Pancreas (tissue), 10 donors: Measurements from ENCODE around the gene AQP4. TPM values are rescaled to one million over a fixed set of nuclear protein-coding genes. Genes with fewer than 3 reads are reported as not detected.
A peak's percentile ranks its signal among the peaks of the same experiment; 100 is the strongest.

Experiments used
- ATAC-seq, 4 donors: fragments of 200-7000 bp; cut with Tn5 transposase; one replicate each; pipeline versions ENCODE4 v1.8.0 to v1.9.1; 2020; ENCODE audit warnings: mild to moderate bottlenecking in 4 of 4, moderate library complexity in 4 of 4
- DNase-seq, 6 donors: peaks; one replicate each; pipeline ENCODE4 v3.0.0-alpha.2; 2020
- FAIRE-seq: peaks from 2 replicates; lab custom pipeline; 2012; peaks lifted over from hg19 to GRCh38; lab: Jason Lieb, UNC
- H3K27ac ChIP-seq, 4 donors: fragments of 200-600 bp; sonication (generic); 1 replicate in 3 of 4; 2 replicates in 1 of 4; pipeline versions ENCODE4 v1.5.0 to v1.8.0; 2020
- H3K27me3 ChIP-seq, 4 donors: fragments of 200-600 bp; one replicate each; pipeline ENCODE4 v1.8.0; 2021
- H3K36me3 ChIP-seq, 3 donors: fragments of 200-600 bp; sonication (generic) in 1 of 3; one replicate each; pipeline versions ENCODE4 v1.5.0 to v1.8.0; 2020 to 2021
- H3K4me1 ChIP-seq, 3 donors: fragments of 200-600 bp; one replicate each; pipeline ENCODE4 v1.8.0; 2021
- H3K4me3 ChIP-seq, 4 donors: fragments of 200-600 bp; sonication (generic) in 2 of 4; one replicate each; pipeline versions ENCODE4 v1.5.0 to v1.8.0; 2020 to 2021
- H3K9me3 ChIP-seq, 4 donors: fragments of 200-600 bp; one replicate each; pipeline ENCODE4 v1.8.0; 2021
- WGBS, 2 donors: extraction: QIAGEN DNeasy Blood & Tissue Kit; methylation state at CpG; one replicate each; pipeline ENCODE4 v1.1.7; 2013; 5-methylcytosine and 5-hydroxymethylcytosine counted together
- intact Hi-C, 3 donors: fragments of 100-400 bp; cut with DNase I; formaldehyde crosslinking; loops; one replicate each; pipeline versions ENCODE4 v1.11.1 to v1.14.2; 2022
- polyA plus RNA-seq, 2 donors: library from polyadenylated mRNA; stranded (reverse); fragments of 200-250 nt; gene quantifications; one replicate each; pipeline ENCODE4 v1.2.3, GENCODE V29; 2013
- total RNA-seq, 6 donors: library from RNA; stranded (reverse); fragmentation: NEBNext Ultra II Directional in 4 of 6; extraction: Animal tissue kit (Norgen Biotek cat#: 25700) in 4 of 6; gene quantifications; one replicate each; pipeline versions ENCODE4 v1.2.1 to v1.2.4, GENCODE V29; 2021 to 2023
- TF ChIP-seq, protein P1 (sequence below), 4 donors: fragments of 200-600 bp; sonication (generic) in 3 of 4; IDR thresholded peaks; one replicate each; pipeline versions ENCODE4 v1.5.0 to v1.8.0; 2021; ENCODE audit warnings: antibody characterized with exemption in 4 of 4
- donor health status: healthy with polysubstance abuse.
- donor health status: DM: no; HTN: no; CAD: no; lungs with moderate emphysema.
- donor health status: DM: no; HTN: no; CAD: no.
- donor health status: control.
- donor health status: control.
- donor health status: Bipolar disorder and iron deficiency.
- donor health status: DM: yes; HTN: yes; CAD: no.
- donor health status: DM: no; HTN: no; CAD: no.
- donor health status: DM: no; HTN: no; CAD: no.
- donor health status: DM: yes; HTN: yes; CAD: no.

The AQP4 gene
- total and polyA plus RNA-seq, 8 donors: 0.15 to 0.78 (median 0.45) TPM

- Histone ChIP-seq H3K27me3 (no peaks in the 10 kb centered on the region), H3K36me3 (no peaks in the 10 kb centered on the region), H3K4me1 (no peaks in the 10 kb centered on the region), H3K4me3 (no peak overlapping the region), H3K27ac (no peak overlapping the region), H3K9me3 (no peaks in the 10 kb centered on the region)
- FAIRE-seq: no peak
- TF ChIP-seq, protein P1, sequence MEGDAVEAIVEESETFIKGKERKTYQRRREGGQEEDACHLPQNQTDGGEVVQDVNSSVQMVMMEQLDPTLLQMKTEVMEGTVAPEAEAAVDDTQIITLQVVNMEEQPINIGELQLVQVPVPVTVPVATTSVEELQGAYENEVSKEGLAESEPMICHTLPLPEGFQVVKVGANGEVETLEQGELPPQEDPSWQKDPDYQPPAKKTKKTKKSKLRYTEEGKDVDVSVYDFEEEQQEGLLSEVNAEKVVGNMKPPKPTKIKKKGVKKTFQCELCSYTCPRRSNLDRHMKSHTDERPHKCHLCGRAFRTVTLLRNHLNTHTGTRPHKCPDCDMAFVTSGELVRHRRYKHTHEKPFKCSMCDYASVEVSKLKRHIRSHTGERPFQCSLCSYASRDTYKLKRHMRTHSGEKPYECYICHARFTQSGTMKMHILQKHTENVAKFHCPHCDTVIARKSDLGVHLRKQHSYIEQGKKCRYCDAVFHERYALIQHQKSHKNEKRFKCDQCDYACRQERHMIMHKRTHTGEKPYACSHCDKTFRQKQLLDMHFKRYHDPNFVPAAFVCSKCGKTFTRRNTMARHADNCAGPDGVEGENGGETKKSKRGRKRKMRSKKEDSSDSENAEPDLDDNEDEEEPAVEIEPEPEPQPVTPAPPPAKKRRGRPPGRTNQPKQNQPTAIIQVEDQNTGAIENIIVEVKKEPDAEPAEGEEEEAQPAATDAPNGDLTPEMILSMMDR (IDR thresholded peaks at IDR 0.05): no peak
- DNase-seq: peak in 2 of 6 donors; percentile 8 to 26
- ATAC-seq: no peak
- intact Hi-C loops: no loop called here
- 67 to 80% methylated on average over 10 of the region's 10 CpGs for WGBS, 2 donors
Measured at GRCh38 chr18:26854292-26854881, 11.1 kb downstream of the AQP4 start.

DNA sequence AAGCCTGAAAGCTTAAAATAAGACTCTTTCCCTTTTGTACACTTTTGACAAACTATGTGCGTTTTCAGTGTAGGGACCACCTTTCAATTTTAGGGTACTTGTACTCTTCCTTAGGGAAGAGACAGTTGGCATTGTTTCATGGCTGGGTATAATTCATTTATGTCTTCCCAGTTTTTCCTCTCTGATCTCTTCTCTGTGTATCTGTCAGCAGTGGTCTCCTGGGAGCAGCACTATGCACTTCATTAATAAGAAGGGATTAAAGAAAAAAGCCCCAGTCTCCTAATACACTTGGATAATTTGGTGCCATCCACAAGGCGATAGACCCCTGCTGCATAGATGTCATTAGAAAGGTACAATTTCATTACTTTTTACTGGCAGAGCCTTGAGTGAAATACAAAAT lies 12.1 kb downstream of the AQP4 start:
- no peak overlapping the region for H3K4me3 ChIP-seq
- no peak for ATAC-seq
- H3K27me3 ChIP-seq: no peaks in the 10 kb centered on the region
- no peak overlapping the region for H3K27ac ChIP-seq
- TF ChIP-seq, protein P1 (IDR thresholded peaks at IDR 0.05): no peak
- H3K36me3 ChIP-seq: no peaks in the 10 kb centered on the region
- 75 to 88% methylated on average over 2 of the region's 2 CpGs for WGBS, 2 donors
- intact Hi-C loops: no loop called here
- H3K9me3 ChIP-seq: no peaks in the 10 kb centered on the region
- no peak for FAIRE-seq
- H3K4me1 ChIP-seq: no peaks in the 10 kb centered on the region
- no peak for DNase-seq

DNA sequence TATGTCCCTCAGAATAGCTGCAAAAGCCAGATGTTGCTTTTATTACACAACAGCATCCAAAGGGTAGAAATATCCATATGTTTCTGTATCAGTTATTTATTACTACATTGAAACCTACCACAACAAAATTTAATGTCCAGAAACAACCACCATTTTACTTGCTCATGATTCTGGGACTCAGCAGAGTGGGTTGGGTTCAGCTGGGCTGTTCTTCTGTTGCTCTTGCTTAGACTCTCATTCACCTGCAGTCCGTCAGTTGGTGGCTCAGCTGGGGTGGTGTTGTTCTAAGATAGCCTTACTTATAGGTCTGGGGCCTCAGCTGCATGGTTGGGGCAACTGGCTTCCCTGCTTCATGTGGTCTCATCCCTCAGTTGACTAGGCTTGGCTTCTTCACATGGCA lies 21.7 kb downstream of the AQP4 start:
- intact Hi-C loops: no loop called here
- DNase-seq (no peak), ATAC-seq (no peak), FAIRE-seq (no peak)
- Histone ChIP-seq H3K4me1 (no peaks in the 10 kb centered on the region), H3K36me3 (no peaks in the 10 kb centered on the region), H3K9me3 (no peaks in the 10 kb centered on the region), H3K27me3 (no peaks in the 10 kb centered on the region), H3K27ac (no peak overlapping the region), H3K4me3 (no peak overlapping the region)
- 83 to 84% methylated on average over 1 of the region's 1 CpG for WGBS, 2 donors
- TF ChIP-seq, protein P1 (IDR thresholded peaks at IDR 0.05): no peak

DNA sequence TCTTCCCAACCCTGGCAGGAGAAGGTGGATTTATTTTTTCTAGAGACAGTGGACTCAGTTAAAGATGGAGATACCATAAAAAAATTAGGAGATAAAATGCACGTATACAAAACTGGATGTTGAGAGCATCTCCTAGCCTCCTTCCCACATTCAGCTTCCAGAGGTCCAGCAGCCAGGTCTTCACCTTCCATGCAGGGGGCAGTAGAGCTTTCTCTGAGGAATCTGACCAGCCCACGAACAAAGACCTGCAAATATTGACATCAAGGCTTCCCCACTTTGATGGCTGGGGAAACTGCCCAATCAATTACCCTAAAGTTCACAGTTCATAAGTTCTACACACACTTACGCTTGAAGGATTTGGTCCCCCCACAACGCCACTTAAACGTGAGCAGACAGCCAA lies 24.5 kb downstream of the AQP4 start:
- Histone ChIP-seq H3K27ac (no peak overlapping the region), H3K4me3 (no peak overlapping the region), H3K27me3 (no peaks in the 10 kb centered on the region), H3K4me1 (no peaks in the 10 kb centered on the region), H3K36me3 (no peaks in the 10 kb centered on the region), H3K9me3 (no peaks in the 10 kb centered on the region)
- 55 to 57% methylated on average over 5 of the region's 5 CpGs for WGBS, 2 donors
- no peak for FAIRE-seq
- no peak for ATAC-seq
- TF ChIP-seq, protein P1 (IDR thresholded peaks at IDR 0.05): no peak
- intact Hi-C loops: no loop called here
- no peak for DNase-seq

GRCh38 chr18:26839609-26840008 lies 25.9 kb downstream of the AQP4 start:
- no peak for ATAC-seq
- no peak overlapping the region for H3K27ac ChIP-seq
- FAIRE-seq: no peak
- no peaks in the 10 kb centered on the region for H3K27me3 ChIP-seq
- TF ChIP-seq, protein P1 (IDR thresholded peaks at IDR 0.05): no peak
- DNase-seq: no peak
- H3K36me3 ChIP-seq: no peaks in the 10 kb centered on the region
- no peaks in the 10 kb centered on the region for H3K9me3 ChIP-seq
- no peak overlapping the region for H3K4me3 ChIP-seq
- H3K4me1 ChIP-seq: no peaks in the 10 kb centered on the region
- intact Hi-C loops: no loop called here
- 51 to 56% methylated on average over 2 of the region's 2 CpGs for WGBS, 2 donors
